PC-9 (cell line): ENCODE results near the gene SCYGR4. TPM values are rescaled to one million over a fixed set of nuclear protein-coding genes. Genes with fewer than 3 reads are reported as not detected.
A peak's percentile ranks its signal among the peaks of the same experiment; 100 is the strongest.

Experiments
- BruUV-seq: library from RNA; stranded (reverse); fragments of 400-500 nt; replicated peaks from 2 replicates; lab custom pipeline; 2021; lab: Mats Ljungman, UMichigan
- CTCF ChIA-PET: fragments of 300-600 bp; sonication (Branson Sonifier 250); formaldehyde crosslinking; loops from one replicate; lab custom pipeline; 2022; ENCODE audit warnings: antibody characterized with exemption; lab: Charles Lee
- POLR2A ChIA-PET: fragments of 300-600 bp; sonication (Branson Sonifier 250); formaldehyde crosslinking; loops from one replicate; lab custom pipeline; 2022; ENCODE audit warnings: antibody characterized with exemption; ENCODE audit not compliant: unreplicated experiment; lab: Charles Lee
- DNase-seq, 2 experiments: peaks; one replicate each; pipeline versions ENCODE4 v3.0.0 to v3.0.0-alpha.2; 2015 to 2022; ENCODE audit warnings: mixed read lengths in 1 of 2
- H2AFZ ChIP-seq: fragments of 200-600 bp; sonication (generic); 2 replicates; pipeline ENCODE4 v1.8.1; 2017; ENCODE audit warnings: antibody characterized with exemption
- H3F3A ChIP-seq: fragments of 200-600 bp; sonication (generic); 2 replicates; pipeline ENCODE4 v1.8.1; 2017; ENCODE audit warnings: antibody characterized with exemption, mild to moderate bottlenecking, low read depth; ENCODE audit not compliant: insufficient read depth
- H3K27ac ChIP-seq: fragments of 200-600 bp; sonication (generic); 2 replicates; pipeline ENCODE4 v1.6.1; 2016; ENCODE audit warnings: mixed run types
- H3K27me3 ChIP-seq: fragments of 200-600 bp; sonication (generic); 2 replicates; pipeline ENCODE4 v1.6.1; 2016; ENCODE audit warnings: low read depth, mixed run types; ENCODE audit not compliant: insufficient read depth
- H3K36me3 ChIP-seq: fragments of 200-600 bp; sonication (generic); 2 replicates; pipeline ENCODE4 v1.6.1; 2016; ENCODE audit warnings: low read depth, mixed run types
- H3K4me1 ChIP-seq: fragments of 200-600 bp; sonication (generic); replicated peaks from 2 replicates; pipeline ENCODE4 v1.6.1; 2016; ENCODE audit warnings: mixed run types; ENCODE audit not compliant: insufficient read depth
- H3K4me2 ChIP-seq: fragments of 200-600 bp; sonication (generic); 2 replicates; pipeline ENCODE4 v1.6.1; 2017; ENCODE audit warnings: mixed run types
- H3K4me3 ChIP-seq: fragments of 200-600 bp; sonication (generic); 2 replicates; pipeline ENCODE4 v1.6.1; 2016; ENCODE audit warnings: mixed run types
- H3K79me2 ChIP-seq: fragments of 200-600 bp; sonication (generic); 2 replicates; pipeline ENCODE4 v1.6.1; 2017; ENCODE audit warnings: low read depth, mixed run types
- H3K9me2 ChIP-seq: fragments of 200-600 bp; sonication (generic); 2 replicates; pipeline ENCODE4 v1.8.1; 2017; ENCODE audit warnings: mild to moderate bottlenecking; ENCODE audit not compliant: insufficient read depth
- H3K9me3 ChIP-seq: fragments of 200-600 bp; sonication (generic); 2 replicates; pipeline ENCODE4 v1.8.1; 2016; ENCODE audit warnings: low read depth; ENCODE audit not compliant: insufficient read depth
- H4K20me1 ChIP-seq: fragments of 200-600 bp; sonication (generic); 2 replicates; pipeline ENCODE4 v1.8.1; 2017; ENCODE audit not compliant: insufficient read depth
- CTCF ChIP-seq: fragments of 200-600 bp; sonication (generic); conservative IDR thresholded peaks from 2 replicates; pipeline ENCODE4 v1.6.1; 2017; ENCODE audit warnings: mixed run types, antibody characterized with exemption, mild to moderate bottlenecking, moderate library complexity
- EZH2 ChIP-seq: fragments of 200-600 bp; sonication (generic); IDR thresholded peaks from 2 replicates; pipeline ENCODE4 v1.8.0; 2017; ENCODE audit warnings: antibody characterized with exemption, low read depth
- intact Hi-C: fragments of 100-400 bp; cut with micrococcal nuclease; formaldehyde crosslinking; loops from one replicate; pipeline ENCODE4 v1.10.0; 2022; ENCODE audit not compliant: unreplicated experiment
- total RNA-seq: library from RNA; stranded (reverse); gene quantifications from 2 replicates; pipeline ENCODE4 v1.2.3, GENCODE V29; 2021

Gene SCYGR4
- total RNA-seq, 1 experiment from 2014 or later: not detected

GRCh38 chr2:227614246-227614645, 3.1 kb upstream of the SCYGR4 start:
- no TSS peak for BruUV-seq
- CTCF ChIA-PET: no interaction called here

GRCh38 chr2:227614740-227615139, 2.6 kb upstream of the SCYGR4 start, which contains the start of gene SCYGR3:
Gene SCYGR3 (minus strand): TSS chr2:227614840. CDS start chr2:227614840, 0 bp downstream.
- CTCF ChIA-PET: no interaction called here
- Histone ChIP-seq H3K9me3 (no peaks in the 10 kb centered on the region), H3K27ac (peak within 1 kb of the TSS; percentile 43), H3K4me3 (no peak within 1 kb of the TSS), H3K9me2 (no peaks in the 10 kb centered on the region), H4K20me1 (no peaks in the 10 kb centered on the region), H3F3A (0 out of 2 replicates have a peak, but pooled peaks cover 12% of the 10 kb centered on the region), H3K79me2 (no peaks in the 10 kb centered on the region), H3K4me1 (peaks cover 18% of the 10 kb centered on the region), H3K27me3 (no peaks in the 10 kb centered on the region), H3K4me2 (peak within 1 kb of the TSS; percentile 50), H2AFZ (no peak within 1 kb of the TSS), H3K36me3 (no peaks in the 10 kb centered on the region)
- no peak for DNase-seq
- POLR2A ChIA-PET: no interaction called here
- no TSS peak for BruUV-seq
- TF ChIP-seq CTCF (no peak), EZH2 (no peak)
- intact Hi-C loops: no loop called here

More at GRCh38 chr2:227614246-227614645, 3.1 kb upstream of the SCYGR4 start:
- Histone ChIP-seq H3F3A (0 out of 2 replicates have a peak, but pooled peaks cover 12% of the 10 kb centered on the region), H3K9me3 (no peaks in the 10 kb centered on the region), H2AFZ (no peak overlapping the region), H3K9me2 (no peaks in the 10 kb centered on the region), H3K79me2 (no peaks in the 10 kb centered on the region), H4K20me1 (no peaks in the 10 kb centered on the region), H3K36me3 (no peaks in the 10 kb centered on the region), H3K27ac (no peak overlapping the region), H3K4me2 (peak overlapping the region; percentile 50), H3K4me1 (peaks cover 18% of the 10 kb centered on the region), H3K27me3 (no peaks in the 10 kb centered on the region), H3K4me3 (no peak overlapping the region)
- TF ChIP-seq CTCF: no peak
- TF ChIP-seq EZH2: no peak
- intact Hi-C loops: no loop called here
- no peak for DNase-seq
- POLR2A ChIA-PET: interaction anchor here (0.6 kb wide), 2 partner anchors 40 to 45 kb away, joined by 3 to 7 read pairs; no protein-coding TSS in a partner anchor

GRCh38 chr2:227615181-227615580, 2.1 kb upstream of the SCYGR4 start:
- Histone ChIP-seq H3K9me2 (no peaks in the 10 kb centered on the region), H3K36me3 (no peaks in the 10 kb centered on the region), H3K4me2 (no peak overlapping the region), H3K27ac (no peak overlapping the region), H3K27me3 (no peaks in the 10 kb centered on the region), H3K9me3 (no peaks in the 10 kb centered on the region), H3K79me2 (no peaks in the 10 kb centered on the region), H3F3A (0 out of 2 replicates have a peak, but pooled peaks cover 12% of the 10 kb centered on the region), H2AFZ (no peak overlapping the region), H3K4me1 (peaks cover 18% of the 10 kb centered on the region), H4K20me1 (no peaks in the 10 kb centered on the region), H3K4me3 (no peak overlapping the region)
- TF ChIP-seq CTCF (no peak), EZH2 (no peak)
- no TSS peak for BruUV-seq
- intact Hi-C loops: no loop called here
- CTCF ChIA-PET: no interaction called here
- DNase-seq: no peak
- POLR2A ChIA-PET: no interaction called here
